ENCODE data around the gene INHBA. TPM values are rescaled to one million over a fixed set of nuclear protein-coding genes. Genes with fewer than 3 reads are reported as not detected.

INHBA gene
- total and polyA plus RNA-seq, 2 experiments from 2014 or later, result 5.5 to 8.8 TPM

- Histone ChIP-seq H4K20me1 (ENCODE audit: insufficient read depth) (no peaks in the 10 kb centered on the region), H3K9me3 (ENCODE audit: low read depth) (no peaks in the 10 kb centered on the region), H3K27ac (no peak overlapping the region), H3K36me3 (ENCODE audit: low read depth) (no peaks in the 10 kb centered on the region), H3K79me2 (ENCODE audit: insufficient read depth) (no peaks in the 10 kb centered on the region), H3K9me2 (ENCODE audit: insufficient read depth) (no peaks in the 10 kb centered on the region), H3K4me2 (ENCODE audit: unreplicated experiment) (no peak overlapping the region), H3K4me1 (ENCODE audit: insufficient read depth) (0 out of 2 replicates have a peak, but pooled peaks cover 3% of the 10 kb centered on the region), H3K9ac (no peak overlapping the region), H2AFZ (no peak overlapping the region), H3F3A (ENCODE audit: insufficient read depth) (no peaks in the 10 kb centered on the region), H3K27me3 (replicated peaks; ENCODE audit: insufficient read depth) (no peaks in the 10 kb centered on the region), H3K4me3 (no peak overlapping the region)
- WGBS, 2 experiments (ENCODE audit: low coverage in 1 of 2, low lambda C conversion rate in 2 of 2, missing lambda C conversion rate in 2 of 2), result 58 to 65% methylated on average over 6 of the region's 6 CpGs
- in situ Hi-C loops (cut with MboI), result no loop called here
- no peak for DNase-seq
- no peak for TF ChIP-seq EZH2phosphoT487 (IDR thresholded peaks at IDR 0.05; ENCODE audit: insufficient read depth, low read depth)
- TF ChIP-seq EZH2 (IDR thresholded peaks at IDR 0.05; ENCODE audit: insufficient read depth, poor library complexity, severe bottlenecking), result no peak
Measured at GRCh38 chr7:41641011-41641664, 61.8 kb downstream of the INHBA start.

- Histone ChIP-seq H3K27me3 (replicated peaks; ENCODE audit: insufficient read depth) (no peaks in the 10 kb centered on the region), H3K9ac (no peak overlapping the region), H3K79me2 (ENCODE audit: insufficient read depth) (no peaks in the 10 kb centered on the region), H4K20me1 (ENCODE audit: insufficient read depth) (no peaks in the 10 kb centered on the region), H3K4me2 (ENCODE audit: unreplicated experiment) (no peak overlapping the region), H3K4me1 (ENCODE audit: insufficient read depth) (0 out of 2 replicates have a peak, but pooled peaks cover 3% of the 10 kb centered on the region), H3K9me3 (ENCODE audit: low read depth) (no peaks in the 10 kb centered on the region), H3K9me2 (ENCODE audit: insufficient read depth) (no peaks in the 10 kb centered on the region), H3K27ac (no peak overlapping the region), H3K36me3 (ENCODE audit: low read depth) (no peaks in the 10 kb centered on the region), H3F3A (ENCODE audit: insufficient read depth) (no peaks in the 10 kb centered on the region), H3K4me3 (no peak overlapping the region), H2AFZ (no peak overlapping the region)
- DNase-seq, result peak; percentile 8
- no peak for TF ChIP-seq EZH2phosphoT487 (IDR thresholded peaks at IDR 0.05; ENCODE audit: insufficient read depth, low read depth)
- TF ChIP-seq EZH2 (IDR thresholded peaks at IDR 0.05; ENCODE audit: insufficient read depth, poor library complexity, severe bottlenecking), result no peak
- in situ Hi-C loops (cut with MboI), result no loop called here
- WGBS, 2 experiments (ENCODE audit: low coverage in 1 of 2, low lambda C conversion rate in 2 of 2, missing lambda C conversion rate in 2 of 2), result 28 to 30% methylated on average over 8 of the region's 8 CpGs
Measured at GRCh38 chr7:41640487-41640886, 62.4 kb downstream of the INHBA start.

- Histone ChIP-seq H3K36me3 (ENCODE audit: low read depth) (no peaks in the 10 kb centered on the region), H3K9me2 (ENCODE audit: insufficient read depth) (no peaks in the 10 kb centered on the region), H3K9me3 (ENCODE audit: low read depth) (no peaks in the 10 kb centered on the region), H3K4me2 (ENCODE audit: unreplicated experiment) (no peak overlapping the region), H4K20me1 (ENCODE audit: insufficient read depth) (no peaks in the 10 kb centered on the region), H3K4me3 (no peak overlapping the region), H3K4me1 (ENCODE audit: insufficient read depth) (0 out of 2 replicates have a peak, but pooled peaks cover 3% of the 10 kb centered on the region), H3K9ac (no peak overlapping the region), H3K27me3 (replicated peaks; ENCODE audit: insufficient read depth) (no peaks in the 10 kb centered on the region), H3K27ac (no peak overlapping the region), H3F3A (ENCODE audit: insufficient read depth) (no peaks in the 10 kb centered on the region), H3K79me2 (ENCODE audit: insufficient read depth) (no peaks in the 10 kb centered on the region), H2AFZ (no peak overlapping the region)
- in situ Hi-C loops (cut with MboI), result no loop called here
- no peak for TF ChIP-seq EZH2phosphoT487 (IDR thresholded peaks at IDR 0.05; ENCODE audit: insufficient read depth, low read depth)
- TF ChIP-seq EZH2 (IDR thresholded peaks at IDR 0.05; ENCODE audit: insufficient read depth, poor library complexity, severe bottlenecking), result no peak
- peak; percentile 46 for DNase-seq
Measured at GRCh38 chr7:41637049-41637448, 65.8 kb downstream of the INHBA start.

Measured in GM23248 (cell line).